Small intestine (tissue), 7 donors: ENCODE results near the gene CHST12. TPM values are rescaled to one million over a fixed set of nuclear protein-coding genes. Genes with fewer than 3 reads are reported as not detected.

ENCODE experiments used
- DNase-seq, 2 donors: peaks; one replicate each; pipeline versions ENCODE4 v3.0.0 to v3.0.0-alpha.2; 2013
- FAIRE-seq: peaks from 2 replicates; lab custom pipeline; 2012; peaks lifted over from hg19 to GRCh38; lab: Jason Lieb, UNC
- H3K27ac ChIP-seq, 3 donors: one replicate each; pipeline ENCODE4 v1.5.1; 2013; ENCODE audit warnings: low read length in 2 of 3, mild to moderate bottlenecking in 2 of 3, control low read depth in 1 of 3, inconsistent platforms in 1 of 3, low read depth in 1 of 3, moderate library complexity in 1 of 3
- H3K27me3 ChIP-seq, 3 donors: one replicate each; pipeline ENCODE4 v1.6.1; 2013; ENCODE audit warnings: low read length in 3 of 3, inconsistent platforms in 1 of 3; ENCODE audit not compliant: control insufficient read depth in 3 of 3, insufficient read depth in 3 of 3
- H3K36me3 ChIP-seq, 3 donors: one replicate each; pipeline ENCODE4 v1.6.1; 2013; ENCODE audit warnings: low read length in 3 of 3, inconsistent platforms in 1 of 3, low read depth in 1 of 3, mild to moderate bottlenecking in 1 of 3, moderate library complexity in 1 of 3; ENCODE audit not compliant: control insufficient read depth in 3 of 3, insufficient read depth in 2 of 3
- H3K4me1 ChIP-seq, 3 donors: one replicate each; pipeline ENCODE4 v1.6.1; 2013; ENCODE audit warnings: low read length in 2 of 3, inconsistent platforms in 1 of 3, low read depth in 1 of 3, mild to moderate bottlenecking in 1 of 3, moderate library complexity in 1 of 3; ENCODE audit not compliant: control insufficient read depth in 3 of 3, insufficient read depth in 2 of 3
- H3K4me3 ChIP-seq, 3 donors: one replicate each; pipeline ENCODE4 v1.5.1; 2013; ENCODE audit warnings: low read length in 3 of 3, control low read depth in 1 of 3, inconsistent platforms in 1 of 3, low read depth in 1 of 3, mild to moderate bottlenecking in 1 of 3, moderate library complexity in 1 of 3
- H3K9me3 ChIP-seq, 2 donors: one replicate each; pipeline ENCODE4 v1.6.1; 2013; ENCODE audit warnings: low read depth in 1 of 2, low read length in 1 of 2; ENCODE audit not compliant: control insufficient read depth in 2 of 2, insufficient read depth in 1 of 2
- WGBS, 3 donors: extraction: QIAGEN DNeasy Blood & Tissue Kit; methylation state at CpG; one replicate each; pipeline ENCODE4 v1.1.7; 2013; 5-methylcytosine and 5-hydroxymethylcytosine counted together
- polyA plus RNA-seq, 4 donors: library from polyadenylated mRNA; stranded (reverse) in 3 of 4; unstranded in 1 of 4; fragments of 200-250 nt in 3 of 4; fragments of 120-200 nt in 1 of 4; gene quantifications; one replicate each; pipeline versions ENCODE4 v1.2.1 to v1.2.3, GENCODE V29; 2013
- donor health status: healthy with polysubstance abuse.
- donor health status: control.
- donor health status: control.
- donor health status: Bipolar disorder and iron deficiency.
- donor health status: healthy.

The CHST12 gene
- polyA plus RNA-seq, 4 donors = 1.8 to 10.9 (median 6.8) TPM

- Histone ChIP-seq H3K36me3 (peaks cover 0 to 50% (median 0%) of the 10 kb centered on the region in 3 donors), H3K27me3 (no peaks in the 10 kb centered on the region), H3K4me1 (peaks cover 0 to 28% (median 0%) of the 10 kb centered on the region in 3 donors), H3K4me3 (no peak overlapping the region), H3K27ac (no peak overlapping the region), H3K9me3 (peaks cover 0 to 4% of the 10 kb centered on the region in 2 donors)
- 73 to 87% (median 83%) methylated on average over 7 of the region's 7 CpGs for WGBS, 3 donors
- DNase-seq (no peak), FAIRE-seq (no peak)
These were observed 34.8 kb downstream of the CHST12 start for GRCh38 chr7:2438186-2438585.

- FAIRE-seq (no peak), DNase-seq (no peak)
- Histone ChIP-seq H3K4me3 (no peak overlapping the region), H3K9me3 (no peaks in the 10 kb centered on the region), H3K4me1 (peaks cover 0 to 28% (median 0%) of the 10 kb centered on the region in 3 donors), H3K27ac (no peak overlapping the region), H3K27me3 (no peaks in the 10 kb centered on the region), H3K36me3 (peaks cover 0 to 48% (median 0%) of the 10 kb centered on the region in 3 donors)
- 95 to 98% (median 96%) methylated on average over 13 of the region's 13 CpGs for WGBS, 3 donors
These were observed 35.4 kb downstream of the CHST12 start for GRCh38 chr7:2438775-2439174.

GRCh38 chr7:2440608-2441245 lies 37.3 kb downstream of the CHST12 start:
- DNase-seq (peak; percentile 46 to 94), FAIRE-seq (no peak)
- H3K4me1 ChIP-seq = peaks cover 0 to 28% (median 0%) of the 10 kb centered on the region in 3 donors
- peaks cover 0 to 39% (median 0%) of the 10 kb centered on the region in 3 donors for H3K36me3 ChIP-seq
- no peak overlapping the region for H3K4me3 ChIP-seq
- H3K27me3 ChIP-seq = no peaks in the 10 kb centered on the region
- no peaks in the 10 kb centered on the region for H3K9me3 ChIP-seq
- peak overlapping the region in 1 of 3 donors; percentile 97 for H3K27ac ChIP-seq
- WGBS, 3 donors = 19 to 62% (median 48%) methylated on average over 21 of the region's 21 CpGs

DNA sequence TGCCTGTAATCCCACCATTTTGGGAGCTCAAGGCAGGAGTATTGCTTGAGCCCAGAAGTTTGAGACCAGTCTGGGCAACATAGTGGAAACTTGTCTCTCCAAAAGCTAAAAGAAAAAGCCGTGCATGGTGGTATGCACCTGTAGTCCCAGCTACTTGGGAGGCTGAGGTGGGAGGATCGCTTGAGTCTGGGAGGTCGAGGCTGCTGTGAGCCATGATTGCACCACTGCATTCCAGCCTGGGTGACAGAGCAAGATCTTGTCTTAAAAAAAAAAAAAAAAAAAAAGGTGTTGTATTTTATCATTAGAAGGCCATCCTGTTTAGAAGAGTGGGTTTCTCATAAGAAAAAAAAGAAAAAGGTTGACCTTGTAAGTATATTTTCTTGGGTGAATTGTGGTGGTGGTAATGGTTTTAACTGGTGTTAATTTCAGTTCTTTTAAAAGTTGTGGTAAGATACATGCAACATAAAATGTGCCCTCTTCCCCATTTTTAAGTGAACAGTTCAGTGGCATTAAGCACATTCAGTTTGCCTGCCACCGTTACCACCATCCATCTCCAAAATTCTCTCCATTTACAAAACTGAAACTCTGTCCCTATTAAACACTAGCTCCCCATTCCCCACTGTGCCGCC lies 38.1 kb downstream of the CHST12 start:
- Histone ChIP-seq H3K4me1 (peaks cover 0 to 28% (median 0%) of the 10 kb centered on the region in 3 donors), H3K4me3 (no peak overlapping the region), H3K27ac (peak overlapping the region in 1 of 3 donors; percentile 97), H3K9me3 (no peaks in the 10 kb centered on the region), H3K27me3 (no peaks in the 10 kb centered on the region), H3K36me3 (peaks cover 0 to 36% (median 0%) of the 10 kb centered on the region in 3 donors)
- DNase-seq (no peak), FAIRE-seq (no peak)
- WGBS, 3 donors = 88 to 91% (median 90%) methylated on average over 5 of the region's 5 CpGs

GRCh38 chr7:2443491-2443890 lies 40.1 kb downstream of the CHST12 start:
- H3K27me3 ChIP-seq = no peaks in the 10 kb centered on the region
- no peak for FAIRE-seq
- no peak overlapping the region for H3K4me3 ChIP-seq
- peaks cover 0 to 17% (median 0%) of the 10 kb centered on the region in 3 donors for H3K4me1 ChIP-seq
- peaks cover 0 to 30% (median 0%) of the 10 kb centered on the region in 3 donors for H3K36me3 ChIP-seq
- H3K27ac ChIP-seq = no peak overlapping the region
- 94 to 98% (median 97%) methylated on average over 9 of the region's 9 CpGs for WGBS, 3 donors
- DNase-seq = no peak
- no peaks in the 10 kb centered on the region for H3K9me3 ChIP-seq

GRCh38 chr7:2444476-2444875 lies 41.1 kb downstream of the CHST12 start:
- no peak for DNase-seq
- H3K9me3 ChIP-seq = no peaks in the 10 kb centered on the region
- H3K36me3 ChIP-seq = peaks cover 0 to 25% (median 0%) of the 10 kb centered on the region in 3 donors
- H3K4me1 ChIP-seq = peaks cover 0 to 17% (median 0%) of the 10 kb centered on the region in 3 donors
- no peaks in the 10 kb centered on the region for H3K27me3 ChIP-seq
- no peak overlapping the region for H3K4me3 ChIP-seq
- 73 to 86% (median 79%) methylated on average over 3 of the region's 3 CpGs for WGBS, 3 donors
- H3K27ac ChIP-seq = no peak overlapping the region
- no peak for FAIRE-seq

GRCh38 chr7:2445047-2445446 lies 41.6 kb downstream of the CHST12 start:
- peaks cover 0 to 14% (median 0%) of the 10 kb centered on the region in 3 donors for H3K4me1 ChIP-seq
- H3K4me3 ChIP-seq = no peak overlapping the region
- no peaks in the 10 kb centered on the region for H3K9me3 ChIP-seq
- no peak for DNase-seq
- H3K36me3 ChIP-seq = peaks cover 0 to 25% (median 0%) of the 10 kb centered on the region in 3 donors
- H3K27ac ChIP-seq = no peak overlapping the region
- 84 to 93% (median 86%) methylated on average over 9 to 10 of the region's 10 CpGs for WGBS, 3 donors
- no peak for FAIRE-seq
- H3K27me3 ChIP-seq = no peaks in the 10 kb centered on the region

DNA sequence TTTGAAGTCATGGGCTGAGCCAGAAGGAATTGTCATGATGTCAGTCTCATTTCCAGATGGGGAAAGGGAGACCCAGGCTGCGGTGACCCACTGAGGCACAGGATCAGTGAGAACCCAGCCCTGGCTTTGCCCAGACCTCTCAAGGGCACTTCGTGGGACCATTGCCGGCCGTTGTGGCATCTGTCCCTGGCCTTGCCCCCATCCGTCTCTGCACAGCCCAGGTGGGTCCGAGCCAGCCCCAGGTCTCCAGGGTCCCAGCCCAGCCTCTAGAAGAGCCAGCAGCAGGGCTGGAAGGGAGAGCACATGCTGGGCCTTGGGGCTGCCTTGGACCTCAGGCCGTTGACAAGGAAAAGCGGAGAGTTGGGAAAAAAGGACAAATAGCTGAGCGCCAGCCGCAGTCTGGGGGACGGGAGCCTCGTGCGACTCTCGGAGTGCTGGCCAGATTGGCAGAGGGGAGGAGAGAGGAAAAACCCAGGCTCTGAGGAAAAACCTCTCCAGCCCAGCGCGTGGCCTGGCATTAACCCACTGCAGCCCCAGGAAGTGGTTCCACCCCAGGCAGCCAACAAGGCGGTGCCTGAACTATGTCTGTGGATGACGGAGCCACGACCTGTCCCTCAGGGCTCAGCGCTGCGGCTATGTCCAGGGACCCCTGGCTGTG lies 42.6 kb downstream of the CHST12 start:
- H3K27ac ChIP-seq = no peak overlapping the region
- peaks cover 0 to 25% (median 0%) of the 10 kb centered on the region in 3 donors for H3K36me3 ChIP-seq
- no peak overlapping the region for H3K4me3 ChIP-seq
- peaks cover 0 to 5% (median 0%) of the 10 kb centered on the region in 3 donors for H3K4me1 ChIP-seq
- FAIRE-seq (no peak), DNase-seq (no peak)
- no peaks in the 10 kb centered on the region for H3K9me3 ChIP-seq
- no peaks in the 10 kb centered on the region for H3K27me3 ChIP-seq
- WGBS, 3 donors = 87 to 94% (median 93%) methylated on average over 21 of the region's 21 CpGs
